Neural progenitor cell (in vitro differentiated cells): ENCODE measurements around the gene TTC39C. TPM values are rescaled to one million over a fixed set of nuclear protein-coding genes. Genes with fewer than 3 reads are reported as not detected.

Source experiments
- DNase-seq: peaks from one replicate; pipeline ENCODE4 v3.0.0-alpha.2; 2016; ENCODE audit warnings: low spot score
- H2AFZ ChIP-seq: fragments of 200-600 bp; sonication (generic); replicated peaks from 2 replicates; pipeline ENCODE4 v1.6.1; 2016; ENCODE audit warnings: antibody characterized with exemption
- H3F3A ChIP-seq: fragments of 200-600 bp; sonication (generic); 2 replicates; pipeline ENCODE4 v1.6.1; 2016; ENCODE audit warnings: antibody characterized with exemption, low read depth
- H3K27ac ChIP-seq: fragments of 200-600 bp; sonication (generic); 2 replicates; pipeline ENCODE4 v1.5.1; 2016; ENCODE audit warnings: mild to moderate bottlenecking
- H3K27me3 ChIP-seq: fragments of 200-600 bp; sonication (generic); 2 replicates; pipeline ENCODE4 v1.6.1; 2016; ENCODE audit warnings: mild to moderate bottlenecking, moderate library complexity
- H3K36me3 ChIP-seq: fragments of 200-600 bp; sonication (generic); 2 replicates; pipeline ENCODE4 v1.5.1; 2016
- H3K4me1 ChIP-seq: fragments of 200-600 bp; sonication (generic); 2 replicates; pipeline ENCODE4 v1.6.1; 2016; ENCODE audit warnings: mixed run types
- H3K4me2 ChIP-seq: fragments of 200-600 bp; sonication (generic); 2 replicates; pipeline ENCODE4 v1.6.1; 2016
- H3K4me3 ChIP-seq: fragments of 200-600 bp; sonication (generic); 2 replicates; pipeline ENCODE4 v1.5.1; 2016
- H3K79me2 ChIP-seq: fragments of 200-600 bp; sonication (generic); 2 replicates; pipeline ENCODE4 v1.6.1; 2016; ENCODE audit warnings: low read depth
- H3K9ac ChIP-seq: fragments of 200-600 bp; sonication (generic); 2 replicates; pipeline ENCODE4 v1.6.1; 2016
- H3K9me3 ChIP-seq: fragments of 200-600 bp; sonication (generic); 2 replicates; pipeline ENCODE4 v1.5.1; 2016; ENCODE audit warnings: low read depth
- H4K20me1 ChIP-seq: fragments of 200-600 bp; sonication (generic); 2 replicates; pipeline ENCODE4 v1.6.1; 2016; ENCODE audit warnings: low read depth
- H3K27ac Mint-ChIP-seq: 3 replicates; pipeline ENCODE4 v1.8.0; 2021; ENCODE audit warnings: mixed read lengths
- H3K27me3 Mint-ChIP-seq: 2 replicates; pipeline ENCODE4 v1.8.0; 2022; ENCODE audit warnings: low read depth, mild to moderate bottlenecking, inconsistent platforms, moderate library complexity, mixed read lengths; ENCODE audit not compliant: insufficient read depth
- H3K36me3 Mint-ChIP-seq: 3 replicates; pipeline ENCODE4 v1.8.0; 2021; ENCODE audit warnings: mixed read lengths
- H3K4me1 Mint-ChIP-seq: 3 replicates; pipeline ENCODE4 v1.8.0; 2021; ENCODE audit warnings: mixed read lengths
- H3K4me3 Mint-ChIP-seq: 3 replicates; pipeline ENCODE4 v1.8.0; 2021; ENCODE audit warnings: mild to moderate bottlenecking, moderate library complexity, mixed read lengths
- H3K9me3 Mint-ChIP-seq: 3 replicates; pipeline ENCODE4 v1.8.0; 2020; ENCODE audit warnings: mixed read lengths
- CTCF ChIP-seq: fragments of 200-600 bp; sonication (generic); IDR thresholded peaks from 2 replicates; pipeline ENCODE4 v1.5.1; 2017; ENCODE audit warnings: antibody characterized with exemption, mild to moderate bottlenecking
- EZH2 ChIP-seq: fragments of 200-600 bp; sonication (generic); IDR thresholded peaks from 2 replicates; pipeline ENCODE4 v1.6.1; 2017; ENCODE audit warnings: antibody characterized with exemption, mild to moderate bottlenecking, moderate library complexity
- EZH2phosphoT487 ChIP-seq: fragments of 200-600 bp; sonication (generic); IDR thresholded peaks from 2 replicates; pipeline ENCODE4 v1.6.1; 2017; ENCODE audit warnings: antibody characterized with exemption
- total RNA-seq: library from RNA; depleted of rRNA; stranded (reverse); fragments of >200 nt; gene quantifications from 2 replicates; pipeline ENCODE4 v1.2.3, GENCODE V29; 2015; ENCODE audit warnings: low replicate concordance

Gene TTC39C
- total RNA-seq, 1 donor from 2014 or later: 27.6 TPM

- Histone ChIP-seq H3K27ac (no peak overlapping the region), H3K79me2 (no peaks in the 10 kb centered on the region), H3K36me3 (no peaks in the 10 kb centered on the region), H2AFZ (no peak overlapping the region), H3K27me3 (no peaks in the 10 kb centered on the region), H4K20me1 (no peaks in the 10 kb centered on the region), H3F3A (no peaks in the 10 kb centered on the region), H3K4me1 (no peaks in the 10 kb centered on the region), H3K9ac (no peak overlapping the region), H3K4me3 (no peak overlapping the region), H3K9me3 (no peaks in the 10 kb centered on the region), H3K4me2 (no peak overlapping the region)
- no peak for TF ChIP-seq EZH2phosphoT487
- TF ChIP-seq EZH2: no peak
- no peak for TF ChIP-seq CTCF
- no peak overlapping the region for H3K4me3 Mint-ChIP-seq
- peaks cover under 1% of the 10 kb centered on the region for H3K27me3 Mint-ChIP-seq
- H3K4me1 Mint-ChIP-seq: peaks cover 7% of the 10 kb centered on the region
- H3K9me3 Mint-ChIP-seq: no peaks in the 10 kb centered on the region
- H3K27ac Mint-ChIP-seq: no peak overlapping the region
- peaks cover 14% of the 10 kb centered on the region for H3K36me3 Mint-ChIP-seq
- DNase-seq: no peak
These were observed 75.2 kb downstream of the TTC39C start for GRCh38 chr18:24089515-24090337.

GRCh38 chr18:24090876-24091275 lies 76.3 kb downstream of the TTC39C start:
- Mint-ChIP-seq H3K4me3 (no peak overlapping the region), H3K27ac (no peak overlapping the region), H3K27me3 (peaks cover 2% of the 10 kb centered on the region), H3K4me1 (peaks cover 7% of the 10 kb centered on the region), H3K9me3 (no peaks in the 10 kb centered on the region), H3K36me3 (peaks cover 10% of the 10 kb centered on the region)
- TF ChIP-seq EZH2: no peak
- no peak for TF ChIP-seq CTCF
- no peak for TF ChIP-seq EZH2phosphoT487
- Histone ChIP-seq H3K4me1 (no peaks in the 10 kb centered on the region), H2AFZ (no peak overlapping the region), H3K27ac (no peak overlapping the region), H3K4me3 (no peak overlapping the region), H3F3A (no peaks in the 10 kb centered on the region), H3K9ac (no peak overlapping the region), H3K79me2 (no peaks in the 10 kb centered on the region), H4K20me1 (no peaks in the 10 kb centered on the region), H3K4me2 (no peak overlapping the region), H3K9me3 (no peaks in the 10 kb centered on the region), H3K27me3 (no peaks in the 10 kb centered on the region), H3K36me3 (no peaks in the 10 kb centered on the region)
- no peak for DNase-seq

- no peaks in the 10 kb centered on the region for H3F3A ChIP-seq
- no peaks in the 10 kb centered on the region for H3K27me3 ChIP-seq
- H3K9me3 ChIP-seq: no peaks in the 10 kb centered on the region
- no peaks in the 10 kb centered on the region for H4K20me1 ChIP-seq
- no peak overlapping the region for H3K27ac Mint-ChIP-seq
- H3K4me3 ChIP-seq: no peak overlapping the region
- no peaks in the 10 kb centered on the region for H3K4me1 Mint-ChIP-seq
- no peak overlapping the region for H3K4me3 Mint-ChIP-seq
- DNase-seq: no peak
- no peaks in the 10 kb centered on the region for H3K36me3 ChIP-seq
- no peaks in the 10 kb centered on the region for H3K9me3 Mint-ChIP-seq
- TF ChIP-seq EZH2phosphoT487 (no peak), CTCF (no peak), EZH2 (no peak)
- no peak overlapping the region for H3K27ac ChIP-seq
- peaks cover 20% of the 10 kb centered on the region for H3K36me3 Mint-ChIP-seq
- H3K9ac ChIP-seq: no peak overlapping the region
- peaks cover 2% of the 10 kb centered on the region for H3K27me3 Mint-ChIP-seq
- no peak overlapping the region for H2AFZ ChIP-seq
- H3K4me1 ChIP-seq: no peaks in the 10 kb centered on the region
- no peak overlapping the region for H3K4me2 ChIP-seq
- H3K79me2 ChIP-seq: no peaks in the 10 kb centered on the region
These were observed 80.0 kb downstream of the TTC39C start for GRCh38 chr18:24094561-24094960.
